NOMO-1 treated with DMSO at 0.1 percent for 48 hours (cell line): Measurements from ENCODE around the gene GALNT15.

Experiments
- DNase-seq: peaks from one replicate; lab custom pipeline; 2025; ENCODE audit not compliant: unreplicated experiment; lab: John Stamatoyannopoulos, UW

GALNT15 gene

GRCh38 chr3:16150285-16150684, 24.2 kb upstream of the GALNT15 start:
- no peak for DNase-seq

GRCh38 chr3:16151109-16151508, 23.4 kb upstream of the GALNT15 start:
- peak; percentile 13 for DNase-seq

DNA sequence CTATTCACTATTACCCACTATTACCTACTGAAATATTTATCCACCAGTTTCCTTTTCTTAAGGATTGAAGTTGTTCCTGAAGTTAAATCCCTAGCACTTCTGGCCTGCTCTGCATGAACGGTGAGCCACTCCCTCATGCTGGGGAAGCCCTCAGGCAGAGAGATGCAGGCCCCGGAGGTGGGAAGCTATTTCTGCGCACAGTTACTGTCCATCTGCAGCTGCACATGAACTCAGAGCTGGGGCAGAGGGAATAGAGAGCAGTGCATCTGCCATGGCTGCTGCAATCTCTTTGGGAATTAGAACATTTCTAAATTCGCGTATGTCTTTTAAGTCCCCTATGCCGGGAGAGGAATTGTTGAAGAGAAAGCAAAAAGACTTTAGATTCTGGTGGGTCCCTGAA, 6.3 kb upstream of the GALNT15 start:
- no peak for DNase-seq

DNA sequence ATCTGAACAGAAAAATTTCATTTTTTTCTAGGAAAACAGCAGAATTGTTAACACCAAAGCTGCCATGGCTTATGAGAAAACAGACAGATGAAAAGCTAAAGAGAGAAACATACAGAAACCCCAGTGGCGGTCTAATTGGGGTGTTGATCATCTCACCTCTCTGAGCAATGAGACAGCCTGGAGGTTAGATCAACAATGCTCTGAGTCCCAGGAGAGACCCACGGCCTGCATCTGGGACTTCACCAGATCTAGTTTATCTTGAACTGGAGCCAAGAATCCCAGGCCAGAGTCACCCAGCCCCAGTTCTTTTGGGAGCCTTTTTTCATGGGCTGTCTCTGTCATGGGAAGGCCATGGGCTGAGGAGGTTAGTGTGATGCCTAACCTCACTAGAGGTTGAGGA, 3.5 kb upstream of the GALNT15 start:
- DNase-seq: no peak

DNA sequence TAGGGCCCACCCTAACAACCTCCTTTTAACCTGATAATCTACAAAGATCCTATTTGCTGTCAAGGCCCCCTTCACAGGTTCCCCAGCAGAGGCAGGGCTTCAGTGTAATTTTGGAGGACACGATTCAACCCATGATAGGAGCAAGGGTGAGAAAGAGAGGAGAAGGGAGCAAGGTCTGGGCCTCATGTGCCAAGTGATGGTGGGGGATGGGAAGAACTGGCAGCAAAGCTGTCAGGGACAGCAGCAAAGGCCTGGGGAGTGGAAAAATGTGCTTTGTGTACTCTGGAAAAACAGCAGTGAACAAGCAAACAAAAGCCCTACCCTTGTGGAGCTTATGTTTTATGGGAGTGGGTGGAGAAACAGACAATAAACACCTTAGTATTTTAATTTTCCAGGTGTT, 2.7 kb upstream of the GALNT15 start:
- no peak for DNase-seq

DNA sequence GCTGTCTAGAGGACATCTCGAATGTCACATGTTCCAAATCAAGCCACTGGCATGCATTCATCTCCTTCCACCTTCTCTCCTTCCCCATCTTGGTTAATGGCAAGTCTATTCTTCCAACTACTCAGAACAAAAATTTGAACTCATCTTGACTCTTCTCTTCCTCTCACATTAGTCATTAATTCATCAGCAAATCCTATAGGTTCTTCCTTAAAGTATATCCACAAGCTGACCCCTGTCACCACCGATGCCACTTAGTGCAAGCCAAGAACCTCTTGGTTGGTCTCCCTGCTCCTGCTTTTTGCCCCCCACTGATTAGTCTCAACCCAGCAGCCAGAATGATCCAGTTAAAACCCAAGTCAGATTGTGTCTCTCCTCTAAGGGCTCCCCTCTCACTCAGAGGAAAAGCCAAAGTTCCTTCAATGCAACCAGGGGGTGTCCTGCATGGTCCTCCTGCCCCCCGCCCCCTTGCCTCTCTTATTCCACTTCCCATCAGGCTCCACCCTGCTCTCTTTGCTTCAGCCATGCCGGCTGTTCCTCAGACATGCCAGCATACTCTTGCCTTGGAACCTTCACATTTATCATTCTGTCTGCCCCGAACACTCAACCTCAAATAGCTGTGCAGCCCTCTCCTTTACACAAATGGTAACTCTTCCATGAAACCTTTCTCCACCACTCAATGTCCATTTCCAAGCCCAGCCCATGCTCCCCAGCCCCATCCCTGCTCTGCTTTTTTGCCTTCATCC, 1.0 kb upstream of the GALNT15 start:
- no peak for DNase-seq

DNA sequence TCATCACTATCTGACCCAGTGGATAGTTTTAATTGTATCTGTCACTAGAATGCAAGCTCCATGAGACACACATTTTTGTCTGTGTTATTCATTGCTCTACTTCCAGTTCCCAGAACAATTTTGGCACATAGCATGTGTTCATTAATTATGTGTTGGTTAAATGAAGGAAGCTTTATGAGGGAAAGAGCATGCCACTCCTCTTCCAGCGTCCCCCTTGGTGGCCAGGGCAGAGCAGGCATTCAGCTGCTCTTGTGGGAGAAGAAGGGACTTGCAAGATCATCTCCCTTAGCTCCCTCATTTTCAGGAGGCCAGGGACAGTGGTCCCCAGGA, 489 bp upstream of the GALNT15 start:
- no peak for DNase-seq

- DNase-seq: no peak
Measured at GRCh38 chr3:16174976-16175901, 759 bp downstream of the GALNT15 start.

GRCh38 chr3:16176391-16177030, 2.0 kb downstream of the GALNT15 start:
- no peak for DNase-seq

GRCh38 chr3:16177382-16177781, 2.9 kb downstream of the GALNT15 start:
- DNase-seq: no peak

DNA sequence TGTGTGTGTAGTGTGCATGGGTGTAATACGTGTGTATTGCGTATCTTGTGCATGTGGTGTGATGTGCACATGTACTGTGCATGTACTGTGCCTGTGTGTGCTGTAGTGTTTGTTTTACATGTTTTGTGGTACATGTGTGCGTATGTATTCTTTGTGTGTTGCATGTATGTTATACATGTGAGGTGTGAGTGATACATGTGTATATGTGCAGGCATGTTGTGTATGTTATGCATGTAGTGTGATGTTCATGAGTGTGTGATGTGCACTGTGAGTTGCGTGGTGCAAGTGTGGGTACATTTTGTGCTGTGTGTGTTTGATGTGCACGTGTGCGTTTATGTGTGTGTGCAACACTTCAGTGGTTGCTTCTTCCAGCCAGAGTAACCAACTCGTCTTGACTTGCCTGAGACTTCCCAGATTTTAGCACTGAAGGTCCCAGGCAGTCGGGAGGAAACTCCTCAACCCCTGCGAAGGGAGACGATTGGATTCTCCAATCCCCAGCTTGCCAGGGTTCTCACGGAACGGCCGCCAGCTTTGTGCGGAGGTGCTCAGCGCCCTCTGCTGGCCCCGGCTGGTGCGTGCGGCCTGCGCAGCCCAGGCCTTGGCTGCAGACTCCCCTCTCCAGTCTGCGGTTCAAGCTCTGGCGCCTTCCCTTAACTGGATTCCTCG, 3.6 kb downstream of the GALNT15 start:
- DNase-seq: no peak

- no peak for DNase-seq
Measured at GRCh38 chr3:16178628-16178988, 4.1 kb downstream of the GALNT15 start.

DNA sequence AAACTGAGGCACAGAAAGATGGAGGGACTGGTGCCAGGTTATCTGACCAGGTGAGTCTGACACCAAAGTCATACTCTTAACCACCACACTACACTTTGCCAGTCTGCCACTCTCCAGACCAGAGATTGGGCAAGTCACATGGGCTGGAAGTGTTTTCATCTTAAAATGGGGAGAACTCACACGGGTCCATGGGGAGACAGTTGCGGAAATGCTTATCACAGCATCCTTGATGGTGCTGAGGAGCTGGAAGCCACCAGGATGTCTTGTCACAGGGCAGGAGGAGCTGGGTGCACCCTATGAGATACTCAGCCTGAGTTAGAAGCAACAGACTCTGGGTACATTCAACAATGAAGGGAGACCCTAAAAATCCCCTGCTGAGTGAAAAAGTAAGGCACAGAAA, 4.8 kb downstream of the GALNT15 start:
- no peak for DNase-seq

DNA sequence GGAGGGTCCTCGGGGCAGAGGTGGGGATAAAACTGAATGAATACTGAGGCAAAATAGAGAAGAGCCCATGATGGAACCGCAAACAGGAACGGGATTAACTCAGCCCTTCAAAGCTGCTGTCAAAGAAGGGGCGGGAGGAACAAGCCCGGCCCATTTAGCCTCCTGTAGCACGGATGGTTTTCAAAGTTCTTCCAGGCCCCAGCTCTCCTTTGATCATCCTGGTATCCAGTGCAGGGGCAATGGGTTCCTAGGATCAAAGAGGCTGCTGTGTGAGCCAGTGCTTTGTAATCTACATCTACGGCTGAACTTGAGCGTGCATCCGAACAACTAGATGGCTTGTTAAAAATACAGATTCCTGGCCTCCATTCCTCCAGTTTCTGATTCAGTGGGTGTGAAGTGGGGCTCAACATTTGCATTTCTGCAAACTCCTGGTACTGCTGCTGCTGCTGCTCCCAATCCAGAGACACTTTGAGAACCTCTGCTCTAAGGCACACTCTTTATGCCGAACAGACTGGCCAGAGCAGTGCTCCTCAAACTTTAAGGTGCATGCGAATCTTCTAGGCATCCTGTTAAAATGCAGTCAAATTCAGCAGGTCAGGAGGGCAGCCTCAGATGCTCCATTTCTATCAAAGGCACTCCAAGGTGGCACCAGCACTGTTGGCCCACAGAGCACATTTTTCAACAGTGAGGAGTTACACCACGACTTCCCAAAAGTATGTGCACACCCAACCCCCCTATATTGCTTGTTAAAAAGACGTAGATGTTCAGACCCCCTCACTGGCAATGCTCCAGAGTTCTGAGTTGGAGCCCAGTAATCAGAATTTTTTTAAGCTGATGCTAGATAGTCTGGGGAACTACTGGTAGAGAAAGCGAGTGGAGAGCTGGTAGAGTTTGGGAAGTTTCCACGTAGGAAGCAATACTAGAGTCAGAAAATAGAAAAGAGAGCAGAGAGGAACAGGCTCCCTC, 5.6 kb downstream of the GALNT15 start:
- no peak for DNase-seq

DNA sequence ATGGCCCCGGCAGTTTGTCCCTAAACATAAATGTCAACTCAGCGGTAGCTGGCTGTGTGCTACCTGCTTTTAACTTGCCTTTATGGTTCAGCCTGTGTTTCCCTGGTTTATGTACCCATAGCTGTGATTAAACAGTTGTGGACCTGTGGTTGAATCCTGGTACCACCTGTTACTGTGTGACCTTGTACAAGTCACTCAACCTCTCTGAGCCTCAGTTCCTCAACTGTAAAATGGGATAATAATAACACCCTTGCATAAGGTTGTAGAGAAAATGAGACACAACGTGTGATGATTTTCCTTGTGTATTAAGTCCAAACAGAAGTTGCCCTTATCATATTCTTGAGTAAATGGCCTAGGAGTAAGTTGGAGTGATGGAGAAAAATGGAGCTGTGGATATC, 6.3 kb downstream of the GALNT15 start:
- DNase-seq: no peak

DNA sequence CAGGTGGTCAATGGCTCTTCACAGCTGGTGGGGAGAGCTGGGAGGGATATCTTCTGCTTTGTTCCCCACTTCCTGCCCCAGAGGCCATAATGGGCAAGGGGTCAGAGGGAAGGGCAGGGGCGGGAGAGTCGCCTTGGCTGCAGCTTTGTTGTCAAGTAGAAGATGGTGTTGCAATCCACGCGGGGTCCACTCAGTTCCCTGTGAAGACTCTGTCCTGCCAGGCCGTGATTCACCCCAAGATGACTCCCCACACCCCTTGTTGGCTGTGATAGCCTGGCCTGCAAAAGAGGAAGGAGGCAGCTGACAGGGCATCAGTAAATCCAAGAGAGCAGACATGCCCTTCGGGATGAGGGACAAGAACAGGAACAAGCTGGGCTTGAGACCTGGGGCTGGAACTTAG, 6.9 kb downstream of the GALNT15 start:
- peak; percentile 56 for DNase-seq

- DNase-seq: no peak
Measured at GRCh38 chr3:16182183-16182582, 7.7 kb downstream of the GALNT15 start.

DNA sequence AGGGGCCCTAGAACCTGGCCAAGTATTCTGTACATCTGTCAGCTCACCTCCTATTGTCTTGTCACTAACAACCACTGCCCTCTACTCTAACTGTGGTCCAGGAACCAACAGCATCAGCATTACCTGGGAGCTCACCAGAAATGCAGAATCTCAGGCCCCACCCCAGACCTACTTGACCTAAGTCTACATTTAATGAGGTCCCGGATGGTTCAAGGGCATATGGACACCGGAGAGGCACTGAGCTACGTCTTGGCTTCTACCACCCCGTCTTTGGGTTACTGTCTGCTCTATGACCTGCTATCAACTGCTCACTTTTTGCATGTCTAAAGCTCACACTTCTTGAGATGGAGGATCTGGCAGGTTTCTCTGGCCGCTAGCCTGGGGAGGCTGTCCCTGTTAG, 8.1 kb downstream of the GALNT15 start:
- DNase-seq: no peak

GRCh38 chr3:16183082-16183481, 8.6 kb downstream of the GALNT15 start:
- no peak for DNase-seq

DNA sequence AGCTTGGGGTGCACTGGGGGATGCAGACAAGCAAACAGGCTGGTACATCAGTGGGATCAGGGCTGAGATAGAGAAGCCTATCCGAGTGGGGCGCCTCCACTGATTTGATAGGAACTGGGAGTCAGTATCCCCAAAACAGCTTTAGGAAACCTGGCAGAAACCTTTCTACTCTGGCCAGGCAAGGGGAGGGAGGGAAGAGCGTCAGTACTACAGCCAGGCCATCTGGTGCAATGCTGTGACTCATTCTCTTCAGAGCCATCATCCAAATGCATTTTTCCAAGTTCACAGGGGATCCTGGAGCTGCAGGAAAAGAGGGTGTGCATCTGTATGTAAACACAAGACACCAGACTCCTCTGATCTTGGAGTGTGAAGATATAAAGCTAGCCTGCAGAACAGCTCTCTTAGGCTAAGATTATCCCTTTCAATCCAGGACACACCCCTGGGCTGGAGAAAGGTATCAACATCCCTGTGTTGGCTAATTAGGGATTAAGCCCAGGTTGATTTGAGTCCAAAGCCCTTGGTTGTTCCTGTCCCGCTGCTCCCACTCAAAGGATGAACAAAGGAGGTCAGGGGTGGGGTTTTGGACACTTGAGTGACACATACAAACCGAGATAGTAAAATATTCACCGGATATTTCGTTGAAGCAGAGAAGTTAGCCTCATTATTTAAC, 9.3 kb downstream of the GALNT15 start:
- no peak for DNase-seq
